ENCODE data around the gene GPBP1.

- TF ChIP-seq CTCF (IDR thresholded peaks at IDR 0.05; ENCODE audit: low read depth, low read length, poor library complexity, severe bottlenecking), result no peak
- no peak for TF ChIP-seq EZH2phosphoT487 (IDR thresholded peaks at IDR 0.05; ENCODE audit: borderline replicate concordance, low read length)
These were observed 36.5 kb upstream of the GPBP1 start for GRCh38 chr5:57137401-57137800.
